GM21360 (cell line): ENCODE data around the gene PPP1R15B.
"Not testable (repeated sequence)": the region's sequence is repeated elsewhere in the genome, so short reads cannot be mapped to it uniquely, and the experiment has no call there.

Experiments used
- ATAC-seq: cut with Tn5 transposase; IDR thresholded peaks from one replicate; pipeline ENCODE4 v1.9.1; 2021; ENCODE audit warnings: mild to moderate bottlenecking, moderate library complexity; ENCODE audit not compliant: unreplicated experiment

Gene PPP1R15B

DNA sequence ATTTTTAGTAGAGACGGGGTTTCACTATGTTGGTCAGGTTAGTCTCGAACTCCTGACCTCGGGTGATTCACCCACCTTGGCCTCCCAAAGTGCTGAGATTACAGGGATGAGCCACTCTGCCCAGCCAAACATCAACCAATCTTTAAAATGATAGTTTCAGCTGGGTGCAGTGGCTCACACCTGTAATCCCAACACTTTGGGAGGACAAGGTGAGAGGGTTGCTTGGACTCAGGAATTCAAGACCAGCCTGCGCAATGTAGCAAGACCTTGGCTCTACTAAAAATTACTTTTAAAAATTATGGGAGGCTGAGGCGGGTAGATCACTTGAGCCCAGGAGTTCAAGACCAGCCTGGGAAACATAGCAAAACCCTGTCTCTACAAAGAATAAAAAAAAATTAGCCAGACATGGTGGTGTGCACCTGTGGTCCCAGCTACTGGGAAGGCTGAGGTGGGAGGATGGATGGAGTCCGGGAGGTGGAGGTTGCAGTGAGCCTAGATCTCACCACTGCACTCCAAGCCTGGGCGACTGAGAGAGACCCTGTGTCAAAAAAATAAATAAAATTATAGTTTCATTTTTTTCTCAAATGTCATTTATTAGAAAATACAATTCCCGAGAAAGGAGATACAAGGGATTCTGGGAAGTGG is 10.6 kb upstream of the PPP1R15B start:
- ATAC-seq = not testable (repeated sequence)

DNA sequence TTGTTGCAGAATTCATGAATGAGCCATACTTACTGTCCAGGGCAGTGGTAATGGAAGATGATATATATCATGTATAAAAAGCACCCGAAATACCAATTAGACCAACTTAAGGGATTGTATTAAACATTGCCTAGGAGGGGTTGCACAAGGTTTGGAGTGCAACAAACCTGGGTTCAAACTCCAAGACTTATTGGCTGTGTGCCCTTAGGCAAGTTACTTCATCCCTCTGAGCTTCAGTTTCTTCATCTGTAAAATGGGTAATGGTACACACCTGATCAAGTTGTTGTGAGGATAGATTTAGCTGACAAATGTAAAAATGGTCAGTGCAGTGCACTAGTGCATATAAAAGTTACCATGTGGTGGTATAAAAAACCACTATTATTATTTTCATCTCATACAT is 9.8 kb upstream of the PPP1R15B start:
- no peak for ATAC-seq

DNA sequence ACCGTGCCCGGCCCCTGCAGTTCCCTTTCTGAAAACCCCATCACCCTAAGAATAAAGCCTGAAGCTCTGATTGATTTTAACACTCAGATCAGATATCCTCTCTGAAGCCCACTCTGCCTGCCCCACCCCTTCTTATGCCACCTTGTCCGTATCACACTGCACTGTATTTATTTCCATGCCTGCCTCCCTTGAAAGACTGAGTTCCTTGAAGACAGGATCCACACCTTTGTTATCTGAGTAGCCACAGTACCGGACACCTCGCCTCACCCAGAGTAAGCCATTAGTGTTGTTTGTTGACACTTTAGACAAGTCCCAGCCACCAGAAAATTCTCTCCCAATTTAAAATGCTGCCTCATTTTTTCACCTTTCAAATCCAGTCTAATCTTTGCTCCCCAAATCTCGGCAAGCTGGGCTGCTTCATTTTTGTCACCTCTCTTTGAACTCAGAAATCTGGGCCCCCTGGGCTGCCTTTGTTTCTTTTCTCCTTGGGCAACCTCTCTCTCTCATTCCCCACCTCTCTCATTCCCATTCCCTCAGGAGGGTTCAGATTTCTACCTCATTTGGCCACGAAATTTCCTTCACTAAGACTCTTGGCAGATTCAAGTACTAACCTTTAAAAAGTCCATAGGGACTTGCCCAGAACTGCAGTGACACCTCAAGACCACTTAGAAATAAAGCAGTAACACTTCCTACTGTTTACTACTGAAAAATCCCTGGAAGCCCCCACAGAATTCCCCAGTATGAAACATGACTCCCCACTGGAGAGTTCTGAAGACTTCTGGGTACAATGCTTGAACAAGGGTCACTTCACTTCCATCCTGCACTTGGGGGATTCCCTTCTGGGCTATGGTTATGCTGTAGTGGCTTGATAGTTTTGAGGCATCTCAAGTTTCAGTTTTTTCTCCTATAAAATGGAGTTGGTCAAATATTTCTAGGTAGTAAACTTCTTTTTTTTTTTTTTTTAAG is 8.7 kb upstream of the PPP1R15B start:
- no peak for ATAC-seq

- no peak for ATAC-seq
Measured at GRCh38 chr1:204419064-204419403, 7.4 kb upstream of the PPP1R15B start.

GRCh38 chr1:204418174-204419063 is 6.8 kb upstream of the PPP1R15B start:
- ATAC-seq = no peak

GRCh38 chr1:204417074-204417997 is 5.7 kb upstream of the PPP1R15B start:
- no peak for ATAC-seq

DNA sequence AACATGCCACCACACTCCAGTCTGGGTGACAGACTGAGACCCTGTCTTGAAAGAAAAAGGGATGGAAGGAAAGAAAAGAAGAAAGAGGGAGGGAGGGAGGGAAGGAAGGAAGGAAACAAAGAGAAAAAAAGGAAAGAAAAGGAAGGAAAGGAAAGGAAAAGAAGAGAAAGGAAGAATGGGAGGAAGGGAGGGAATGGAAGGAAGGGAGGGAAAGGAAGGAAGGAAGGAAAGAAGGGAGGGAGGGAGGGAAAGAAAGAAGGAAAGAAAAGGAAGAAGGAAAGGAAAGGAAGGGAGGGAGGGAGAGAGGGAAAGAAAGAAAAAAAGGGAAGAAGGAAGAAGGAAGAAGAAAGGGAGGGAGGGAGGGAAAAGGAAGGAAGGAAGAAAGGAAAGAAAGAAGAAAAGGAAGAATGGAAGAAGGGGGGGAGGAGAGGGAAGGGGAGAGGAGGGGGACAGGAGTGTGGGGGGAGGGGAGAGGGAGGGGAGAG is 5.0 kb upstream of the PPP1R15B start:
- no peak for ATAC-seq

DNA sequence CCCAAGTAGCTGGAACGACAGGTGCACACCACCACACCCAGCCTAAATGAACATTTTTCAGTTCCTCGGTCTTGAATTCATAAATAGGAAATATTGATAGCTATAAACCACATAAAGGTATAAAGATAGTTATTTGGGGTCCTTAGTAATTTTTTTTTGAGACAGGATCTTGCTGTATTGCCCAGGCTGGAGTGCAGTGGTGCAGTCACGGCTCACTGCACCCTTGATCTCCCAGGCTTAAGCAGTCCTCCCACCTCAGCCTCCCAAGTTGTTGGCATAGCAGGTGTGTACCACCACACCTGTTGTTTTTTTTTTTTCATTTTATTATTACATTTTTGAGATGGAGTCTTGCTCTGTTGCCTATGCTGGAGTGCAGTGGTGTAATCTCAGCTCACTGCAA is 3.7 kb upstream of the PPP1R15B start:
- ATAC-seq = no peak

- ATAC-seq = no peak
Measured at GRCh38 chr1:204414016-204414415, 2.4 kb upstream of the PPP1R15B start.

- no peak for ATAC-seq
Measured at GRCh38 chr1:204413170-204413535, 1.5 kb upstream of the PPP1R15B start.

GRCh38 chr1:204410688-204411450 is 748 bp downstream of the PPP1R15B start:
- peak; percentile 28 for ATAC-seq

DNA sequence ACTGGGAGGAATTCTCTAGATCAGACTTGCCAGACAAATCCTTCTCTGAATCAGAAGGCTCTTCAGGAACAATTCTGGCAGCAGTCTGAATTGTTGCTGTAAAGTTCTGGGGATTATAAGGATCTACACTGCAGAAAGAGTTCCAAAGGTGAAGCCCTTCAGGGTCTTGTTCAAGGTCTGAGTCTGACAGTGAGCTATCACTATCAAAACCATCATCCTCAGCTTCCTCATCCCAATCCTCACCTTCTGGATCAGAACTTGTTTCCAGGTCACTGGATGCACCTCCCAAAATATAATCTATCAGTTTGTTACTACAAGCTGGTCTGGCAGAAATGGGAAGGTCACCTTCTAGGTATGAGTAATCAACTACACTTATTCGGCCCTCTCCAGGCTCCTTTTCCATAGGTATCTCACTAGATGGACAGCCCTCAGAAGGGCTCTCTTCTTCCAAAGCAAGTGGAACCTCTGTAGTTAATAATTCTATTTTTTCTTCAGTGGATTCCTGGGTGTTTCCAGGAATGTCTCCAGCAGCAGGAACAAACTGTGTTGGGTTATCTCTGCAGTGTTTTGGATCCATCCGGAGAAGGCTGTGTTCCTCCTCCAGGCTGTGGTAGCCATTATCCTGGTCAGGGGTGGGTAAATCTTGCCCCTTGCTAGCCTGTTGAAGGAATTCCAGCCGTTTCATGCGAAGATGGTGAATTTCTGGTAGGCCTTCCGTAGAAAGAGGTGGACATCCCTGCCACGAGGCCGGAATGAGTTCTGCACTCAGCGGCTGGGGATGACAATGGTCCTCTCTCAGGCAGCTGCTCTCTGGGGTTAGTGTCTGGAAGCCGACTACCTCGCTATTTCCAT is 1.6 kb downstream of the PPP1R15B start:
- no peak for ATAC-seq

GRCh38 chr1:204409123-204409522 is 2.5 kb downstream of the PPP1R15B start:
- no peak for ATAC-seq

DNA sequence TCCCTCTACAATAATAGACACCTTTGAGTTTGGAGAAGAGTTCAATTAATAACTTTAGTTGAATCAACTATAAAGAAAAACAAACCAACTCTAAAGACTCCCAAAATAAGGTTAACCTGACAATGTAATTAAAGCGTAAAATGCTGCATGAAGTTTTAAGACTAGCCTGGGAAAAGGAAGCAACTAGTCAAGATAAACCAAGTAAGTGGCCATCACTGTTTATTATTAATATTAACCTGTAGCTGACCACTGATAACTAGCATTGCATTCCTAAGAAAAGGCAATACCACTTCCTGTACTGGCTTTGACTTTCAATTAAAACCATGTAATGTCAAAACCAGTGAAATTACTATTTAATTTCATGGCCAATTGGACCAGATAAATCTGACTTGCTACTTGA is 3.0 kb downstream of the PPP1R15B start:
- no peak for ATAC-seq

- ATAC-seq = no peak
Measured at GRCh38 chr1:204408074-204408507, 3.5 kb downstream of the PPP1R15B start.

GRCh38 chr1:204407295-204407971 is 4.2 kb downstream of the PPP1R15B start:
- ATAC-seq = no peak

DNA sequence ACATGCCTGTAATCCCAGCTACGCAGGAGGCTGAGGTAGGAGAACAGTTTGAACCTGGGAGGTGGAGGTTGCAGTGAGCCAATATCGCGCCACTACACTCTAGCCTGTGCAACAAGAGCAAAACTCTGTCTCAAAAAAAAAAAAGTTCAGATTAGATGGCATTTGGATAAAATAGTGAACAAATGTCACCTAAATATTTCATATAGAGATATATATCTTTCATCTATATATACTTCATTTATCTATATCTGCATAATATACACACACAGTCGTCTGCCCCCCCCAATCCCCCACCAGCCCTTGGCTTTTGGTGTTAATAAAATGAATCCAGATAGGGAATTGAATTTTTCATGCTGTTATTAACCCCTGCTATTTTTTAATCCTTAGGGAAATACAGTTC is 5.0 kb downstream of the PPP1R15B start:
- ATAC-seq = no peak

- no peak for ATAC-seq
Measured at GRCh38 chr1:204405988-204406387, 5.6 kb downstream of the PPP1R15B start.
